Measurements from ENCODE around the gene DPH6. TPM values are rescaled to one million over a fixed set of nuclear protein-coding genes. Genes with fewer than 3 reads are reported as not detected.

DPH6 gene
- total RNA-seq, 1 donor from 2014 or later: 14.1 TPM

Small RNAs within 50 kb of the gene (microRNA-seq; reads per million reads assigned to microRNA genes)
- not detected for gene MIR3942

All from Right ventricle myocardium inferior (tissue), 1 donor.